Esophagus muscularis mucosa (tissue), 4 donors: Measurements from ENCODE around the gene SLC2A6. TPM values are rescaled to one million over a fixed set of nuclear protein-coding genes. Genes with fewer than 3 reads are reported as not detected.

Source experiments
- DNase-seq: peaks from one replicate; pipeline ENCODE4 v3.0.0-alpha.2; 2017; ENCODE audit errors: extremely low spot score
- H3K27ac ChIP-seq, 4 donors: fragments of 200-600 bp; sonication (generic); replicated peaks in 1 of 4; 1 replicate in 3 of 4; 2 replicates in 1 of 4; pipeline ENCODE4 v1.5.1; 2016 to 2019; ENCODE audit warnings: mild to moderate bottlenecking in 1 of 4
- H3K27me3 ChIP-seq, 4 donors: fragments of 200-600 bp; sonication (generic); one replicate each; pipeline versions ENCODE4 v1.5.1 to v1.6.0; 2016 to 2019
- H3K36me3 ChIP-seq, 4 donors: fragments of 200-600 bp; sonication (generic); one replicate each; pipeline ENCODE4 v1.5.1; 2016 to 2019
- H3K4me1 ChIP-seq, 4 donors: fragments of 200-600 bp; sonication (generic); one replicate each; pipeline ENCODE4 v1.5.1; 2016 to 2019
- H3K4me3 ChIP-seq, 4 donors: fragments of 200-600 bp; sonication (generic); 1 replicate in 2 of 4; 2 replicates in 2 of 4; pipeline ENCODE4 v1.5.1; 2016 to 2019; ENCODE audit warnings: mild to moderate bottlenecking in 4 of 4, moderate library complexity in 1 of 4
- H3K9me3 ChIP-seq, 4 donors: fragments of 200-600 bp; sonication (generic); 1 replicate in 3 of 4; 2 replicates in 1 of 4; pipeline ENCODE4 v1.5.1; 2016 to 2019
- CTCF ChIP-seq, 3 experiments: fragments of 200-600 bp in 2 of 3; fragments of 450-650 bp in 1 of 3; sonication (generic) in 2 of 3; IDR thresholded peaks; one replicate each; pipeline ENCODE4 v1.5.1; 2017 to 2019; ENCODE audit warnings: antibody characterized with exemption in 3 of 3, mild to moderate bottlenecking in 2 of 3, moderate library complexity in 1 of 3
- EP300 ChIP-seq: sonication (generic); formaldehyde crosslinking; IDR thresholded peaks from one replicate; pipeline ENCODE4 v1.6.1; 2017; ENCODE audit warnings: antibody characterized with exemption
- POLR2A ChIP-seq: fragments of 450-650 bp; IDR thresholded peaks from one replicate; pipeline ENCODE4 v1.6.1; 2017; ENCODE audit warnings: antibody characterized with exemption, moderate library complexity, mild to moderate bottlenecking, low read depth
- POLR2AphosphoS5 ChIP-seq, 2 donors: sonication (generic); formaldehyde crosslinking; IDR thresholded peaks; one replicate each; pipeline ENCODE4 v1.6.1; 2017; ENCODE audit warnings: antibody characterized with exemption in 2 of 2
- WGBS: methylation state at CpG from one replicate; pipeline ENCODE4 v1.1.5; 2018; 5-methylcytosine and 5-hydroxymethylcytosine counted together
- intact Hi-C: fragments of 100-400 bp; cut with DNase I; formaldehyde crosslinking; loops from one replicate; pipeline ENCODE4 v1.15.1; 2023
- total RNA-seq, 4 donors: library from RNA; depleted of rRNA; stranded (reverse); fragments of >200 nt; gene quantifications; one replicate each; pipeline versions ENCODE4 v1.1.0 to v1.2.1, GENCODE V29; 2016

The SLC2A6 gene
- total RNA-seq, 4 donors from 2014 or later: 2.9 to 8.6 (median 5.9) TPM

GRCh38 chr9:133515615-133516255 lies 36.8 kb upstream of the SLC2A6 start:
- no peak overlapping the region for H3K4me3 ChIP-seq
- H3K4me1 ChIP-seq: peaks cover 10 to 16% (median 14%) of the 10 kb centered on the region in 4 donors
- H3K9me3 ChIP-seq: no peaks in the 10 kb centered on the region
- no peaks in the 10 kb centered on the region for H3K36me3 ChIP-seq
- intact Hi-C loops: no loop called here
- TF ChIP-seq CTCF (IDR thresholded peaks at IDR 0.05): no peak
- TF ChIP-seq EP300: no peak
- TF ChIP-seq POLR2A: no peak
- no peak for TF ChIP-seq POLR2AphosphoS5 (IDR thresholded peaks at IDR 0.05)
- peaks cover 0 to 39% (median 0%) of the 10 kb centered on the region in 4 donors for H3K27me3 ChIP-seq
- no peak for DNase-seq
- H3K27ac ChIP-seq: no peak overlapping the region
- WGBS: 89% methylated on average over 13 of the region's 17 CpGs

GRCh38 chr9:133515240-133515610 lies 36.3 kb upstream of the SLC2A6 start:
- Histone ChIP-seq H3K4me3 (no peak overlapping the region), H3K36me3 (no peaks in the 10 kb centered on the region), H3K27ac (no peak overlapping the region), H3K4me1 (peaks cover 10 to 16% (median 14%) of the 10 kb centered on the region in 4 donors), H3K9me3 (no peaks in the 10 kb centered on the region), H3K27me3 (peaks cover 0 to 44% (median 0%) of the 10 kb centered on the region in 4 donors)
- intact Hi-C loops: no loop called here
- TF ChIP-seq CTCF (IDR thresholded peaks at IDR 0.05) (no peak), POLR2A (no peak), EP300 (no peak), POLR2AphosphoS5 (IDR thresholded peaks at IDR 0.05) (no peak)
- no CpG with 5 or more reads among the region's 10 CpGs for WGBS
- DNase-seq: no peak

- no peak overlapping the region for H3K4me3 ChIP-seq
- H3K4me1 ChIP-seq: peaks cover 16 to 21% (median 17%) of the 10 kb centered on the region in 4 donors
- H3K36me3 ChIP-seq: no peaks in the 10 kb centered on the region
- H3K27ac ChIP-seq: no peak overlapping the region
- WGBS: 41% methylated on average over 11 of the region's 14 CpGs
- no peak for DNase-seq
- intact Hi-C loops: no loop called here
- TF ChIP-seq CTCF (IDR thresholded peaks at IDR 0.05) (no peak), POLR2AphosphoS5 (IDR thresholded peaks at IDR 0.05) (no peak), POLR2A (no peak), EP300 (no peak)
- H3K9me3 ChIP-seq: no peaks in the 10 kb centered on the region
- peaks cover 0 to 49% (median 0%) of the 10 kb centered on the region in 4 donors for H3K27me3 ChIP-seq
These were observed 35.8 kb upstream of the SLC2A6 start for GRCh38 chr9:133514460-133515239.

GRCh38 chr9:133513214-133514100 lies 34.6 kb upstream of the SLC2A6 start:
- intact Hi-C loops: no loop called here

More at GRCh38 chr9:133513214-133514100, 34.6 kb upstream of the SLC2A6 start:
- H3K4me1 ChIP-seq: peaks cover 23 to 30% (median 27%) of the 10 kb centered on the region in 4 donors
- H3K27me3 ChIP-seq: peaks cover 0 to 55% (median 0%) of the 10 kb centered on the region in 4 donors
- DNase-seq: no peak
- no peak overlapping the region for H3K27ac ChIP-seq
- 71% methylated on average over 16 of the region's 28 CpGs for WGBS
- no peak for TF ChIP-seq EP300
- TF ChIP-seq POLR2A: no peak
- no peak for TF ChIP-seq POLR2AphosphoS5 (IDR thresholded peaks at IDR 0.05)
- no peak for TF ChIP-seq CTCF (IDR thresholded peaks at IDR 0.05)
- no peaks in the 10 kb centered on the region for H3K36me3 ChIP-seq
- H3K9me3 ChIP-seq: no peaks in the 10 kb centered on the region
- H3K4me3 ChIP-seq: no peak overlapping the region
